OCI-LY7 (cell line): ENCODE data around the gene OR52I2.

ENCODE experiments used
- EZH2phosphoT487 ChIP-seq: fragments of 200-600 bp; sonication (generic); IDR thresholded peaks from 2 replicates; pipeline ENCODE4 v1.6.1; 2018; ENCODE audit warnings: low read depth, borderline replicate concordance, mild to moderate bottlenecking, mixed run types, antibody characterized with exemption, low read length, moderate library complexity, mixed read lengths
- TF ChIP-seq, protein P1 (sequence below): fragments of 200-600 bp; sonication (generic); conservative IDR thresholded peaks from 2 replicates; pipeline ENCODE4 v1.5.1; 2014; ENCODE audit warnings: mild to moderate bottlenecking, antibody characterized with exemption, low read length, moderate library complexity, mixed read lengths

DNA sequence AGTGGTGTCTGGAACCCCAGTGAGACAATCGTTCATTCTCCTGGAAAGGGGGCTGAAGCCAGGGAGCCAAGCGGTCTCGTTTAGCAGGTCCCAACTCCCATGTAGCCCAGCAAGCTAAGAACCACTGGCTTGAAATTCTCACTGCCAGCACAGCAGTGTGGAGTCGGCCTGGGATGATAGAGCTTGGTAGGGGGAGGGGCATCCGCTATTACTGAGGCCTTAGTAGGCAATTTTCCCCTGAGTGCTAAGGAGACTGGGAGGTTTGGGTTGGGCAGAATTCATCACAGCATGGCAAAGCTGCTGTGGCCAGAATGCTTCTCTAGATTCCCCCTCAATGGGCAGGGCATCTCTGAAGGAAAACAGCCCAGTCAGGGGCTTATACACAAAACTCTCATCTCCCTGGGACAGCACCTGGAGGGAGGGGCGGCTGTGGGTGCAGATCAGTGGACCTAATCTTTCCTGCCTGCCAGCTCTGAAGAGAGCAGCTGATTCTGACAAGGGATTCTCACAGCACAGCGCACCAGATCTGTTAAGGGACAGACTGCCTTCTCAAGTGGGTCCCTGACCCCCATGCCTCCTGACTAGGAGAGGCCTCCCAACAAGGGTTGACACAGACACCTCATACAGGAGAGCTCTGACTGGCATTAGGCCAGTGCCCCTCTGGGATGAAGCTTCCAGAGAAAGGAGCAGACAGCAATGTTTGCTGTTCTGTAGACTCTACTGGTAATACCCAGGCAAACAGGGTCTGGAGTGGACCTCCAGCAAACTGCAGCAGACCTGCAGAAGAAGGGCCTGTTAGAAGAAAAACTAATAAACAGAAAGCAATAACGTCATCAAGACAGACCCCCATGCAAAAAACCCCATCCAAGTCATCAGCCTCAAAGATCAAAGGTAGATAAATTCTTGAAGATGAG, 21.8 kb upstream of the OR52I2 start:
- no peak for TF ChIP-seq EZH2phosphoT487
- TF ChIP-seq, protein P1, sequence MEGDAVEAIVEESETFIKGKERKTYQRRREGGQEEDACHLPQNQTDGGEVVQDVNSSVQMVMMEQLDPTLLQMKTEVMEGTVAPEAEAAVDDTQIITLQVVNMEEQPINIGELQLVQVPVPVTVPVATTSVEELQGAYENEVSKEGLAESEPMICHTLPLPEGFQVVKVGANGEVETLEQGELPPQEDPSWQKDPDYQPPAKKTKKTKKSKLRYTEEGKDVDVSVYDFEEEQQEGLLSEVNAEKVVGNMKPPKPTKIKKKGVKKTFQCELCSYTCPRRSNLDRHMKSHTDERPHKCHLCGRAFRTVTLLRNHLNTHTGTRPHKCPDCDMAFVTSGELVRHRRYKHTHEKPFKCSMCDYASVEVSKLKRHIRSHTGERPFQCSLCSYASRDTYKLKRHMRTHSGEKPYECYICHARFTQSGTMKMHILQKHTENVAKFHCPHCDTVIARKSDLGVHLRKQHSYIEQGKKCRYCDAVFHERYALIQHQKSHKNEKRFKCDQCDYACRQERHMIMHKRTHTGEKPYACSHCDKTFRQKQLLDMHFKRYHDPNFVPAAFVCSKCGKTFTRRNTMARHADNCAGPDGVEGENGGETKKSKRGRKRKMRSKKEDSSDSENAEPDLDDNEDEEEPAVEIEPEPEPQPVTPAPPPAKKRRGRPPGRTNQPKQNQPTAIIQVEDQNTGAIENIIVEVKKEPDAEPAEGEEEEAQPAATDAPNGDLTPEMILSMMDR, result no peak
